ENCODE data around the gene INO80.

INO80 gene

GRCh38 chr15:41004490-41004889 lies 111.6 kb downstream of the INO80 start:
- TF ChIP-seq, protein P1, sequence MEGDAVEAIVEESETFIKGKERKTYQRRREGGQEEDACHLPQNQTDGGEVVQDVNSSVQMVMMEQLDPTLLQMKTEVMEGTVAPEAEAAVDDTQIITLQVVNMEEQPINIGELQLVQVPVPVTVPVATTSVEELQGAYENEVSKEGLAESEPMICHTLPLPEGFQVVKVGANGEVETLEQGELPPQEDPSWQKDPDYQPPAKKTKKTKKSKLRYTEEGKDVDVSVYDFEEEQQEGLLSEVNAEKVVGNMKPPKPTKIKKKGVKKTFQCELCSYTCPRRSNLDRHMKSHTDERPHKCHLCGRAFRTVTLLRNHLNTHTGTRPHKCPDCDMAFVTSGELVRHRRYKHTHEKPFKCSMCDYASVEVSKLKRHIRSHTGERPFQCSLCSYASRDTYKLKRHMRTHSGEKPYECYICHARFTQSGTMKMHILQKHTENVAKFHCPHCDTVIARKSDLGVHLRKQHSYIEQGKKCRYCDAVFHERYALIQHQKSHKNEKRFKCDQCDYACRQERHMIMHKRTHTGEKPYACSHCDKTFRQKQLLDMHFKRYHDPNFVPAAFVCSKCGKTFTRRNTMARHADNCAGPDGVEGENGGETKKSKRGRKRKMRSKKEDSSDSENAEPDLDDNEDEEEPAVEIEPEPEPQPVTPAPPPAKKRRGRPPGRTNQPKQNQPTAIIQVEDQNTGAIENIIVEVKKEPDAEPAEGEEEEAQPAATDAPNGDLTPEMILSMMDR (IDR thresholded peaks at IDR 0.05; ENCODE audit: control extremely low read depth, extremely low read depth, low read depth, missing control alignments): no peak
- ChIA-PET POLR2A (no interaction called here), CTCF (interaction anchor here (1.2 to 2.7 kb wide), 2 partner anchors 10 to 62 kb away, joined by 6 to 8 read pairs; no protein-coding TSS in a partner anchor)
- no peak for DNase-seq (ENCODE audit: extremely low spot score)

DNA sequence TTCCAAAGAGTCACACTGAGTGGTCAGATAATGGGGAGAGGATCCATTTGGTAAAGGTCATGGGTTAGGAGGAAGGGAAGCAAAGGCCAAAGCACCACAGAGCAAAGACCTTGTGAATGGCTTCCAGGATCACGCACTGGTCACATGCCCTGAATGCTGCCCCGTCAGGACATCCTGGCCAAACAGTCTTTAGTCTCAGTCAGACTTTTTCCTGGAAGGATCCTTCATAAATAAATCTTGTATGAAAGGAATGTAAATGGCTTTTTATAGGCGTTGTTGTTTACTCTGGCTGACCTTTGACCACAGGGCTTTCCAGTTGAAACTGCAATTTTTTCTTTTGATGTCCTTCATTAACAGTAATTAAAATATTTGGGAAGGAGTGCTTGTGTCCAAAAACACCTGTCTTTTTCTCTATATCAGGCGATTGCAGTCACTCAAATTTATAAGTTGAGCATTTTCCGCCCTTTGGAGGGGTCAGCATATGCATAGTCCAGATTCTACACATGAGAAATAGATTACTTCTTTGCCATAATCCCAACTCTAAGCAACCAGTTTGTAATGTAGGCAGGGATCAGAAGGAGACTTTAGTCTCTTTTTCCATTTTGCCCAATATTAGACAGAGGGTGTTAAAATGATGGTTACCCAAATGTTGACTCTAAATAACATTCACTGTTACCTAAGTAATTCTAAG lies 114.4 kb downstream of the INO80 start:
- TF ChIP-seq, protein P1 (IDR thresholded peaks at IDR 0.05; ENCODE audit: control extremely low read depth, extremely low read depth, low read depth, missing control alignments): no peak
- no peak for DNase-seq (ENCODE audit: extremely low spot score)
- ChIA-PET CTCF (interaction anchor here (1.0 to 1.6 kb wide), 2 partner anchors 61 to 95 kb away, joined by 3 to 4 read pairs; no protein-coding TSS in a partner anchor), POLR2A (no interaction called here)

DNA sequence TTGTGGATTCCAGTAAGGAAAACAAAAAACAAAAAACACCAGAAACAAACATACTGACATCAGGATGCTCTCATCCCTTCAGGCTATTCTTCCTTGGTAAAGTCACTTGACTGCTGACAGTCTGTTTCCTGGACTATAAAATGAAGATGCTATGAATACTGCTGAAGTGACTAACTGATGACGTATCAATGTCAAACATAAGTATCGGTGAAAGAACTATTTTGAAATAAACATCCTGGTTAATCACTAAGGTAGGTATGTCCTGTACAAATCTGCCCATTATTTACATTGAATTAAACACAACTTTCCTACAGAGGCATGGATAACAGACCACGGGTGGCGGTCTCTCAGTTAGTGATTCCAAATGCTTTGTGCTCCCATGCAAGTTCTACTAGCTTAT lies 116.9 kb downstream of the INO80 start:
- CTCF ChIA-PET: interaction anchor here (1.1 kb wide), 2 partner anchors 16 to 96 kb away, joined by 3 read pairs; no protein-coding TSS in a partner anchor

GRCh38 chr15:40995656-40996055 lies 120.4 kb downstream of the INO80 start:
- CTCF ChIA-PET: interaction anchor here (1.4 kb wide), 1 partner anchor 65 kb away, joined by 3 read pairs; no protein-coding TSS in a partner anchor

More for the DNA sequence above, 116.9 kb downstream of the INO80 start:
- TF ChIP-seq, protein P1 (IDR thresholded peaks at IDR 0.05; ENCODE audit: control extremely low read depth, extremely low read depth, low read depth, missing control alignments): no peak
- DNase-seq (ENCODE audit: extremely low spot score): no peak
- POLR2A ChIA-PET: no interaction called here

GRCh38 chr15:40992825-40993224 lies 123.3 kb downstream of the INO80 start:
- TF ChIP-seq, protein P1 (IDR thresholded peaks at IDR 0.05; ENCODE audit: control extremely low read depth, extremely low read depth, low read depth, missing control alignments): no peak
- no peak for DNase-seq (ENCODE audit: extremely low spot score)
- CTCF ChIA-PET: interaction anchor here (1.1 to 4.0 kb wide), 3 partner anchors 11 to 87 kb away, joined by 3 to 17 read pairs (median 4); no protein-coding TSS in a partner anchor
- POLR2A ChIA-PET: no interaction called here

More at GRCh38 chr15:40995656-40996055, 120.4 kb downstream of the INO80 start:
- POLR2A ChIA-PET: no interaction called here
- no peak for DNase-seq (ENCODE audit: extremely low spot score)
- TF ChIP-seq, protein P1 (IDR thresholded peaks at IDR 0.05; ENCODE audit: control extremely low read depth, extremely low read depth, low read depth, missing control alignments): no peak

DNA sequence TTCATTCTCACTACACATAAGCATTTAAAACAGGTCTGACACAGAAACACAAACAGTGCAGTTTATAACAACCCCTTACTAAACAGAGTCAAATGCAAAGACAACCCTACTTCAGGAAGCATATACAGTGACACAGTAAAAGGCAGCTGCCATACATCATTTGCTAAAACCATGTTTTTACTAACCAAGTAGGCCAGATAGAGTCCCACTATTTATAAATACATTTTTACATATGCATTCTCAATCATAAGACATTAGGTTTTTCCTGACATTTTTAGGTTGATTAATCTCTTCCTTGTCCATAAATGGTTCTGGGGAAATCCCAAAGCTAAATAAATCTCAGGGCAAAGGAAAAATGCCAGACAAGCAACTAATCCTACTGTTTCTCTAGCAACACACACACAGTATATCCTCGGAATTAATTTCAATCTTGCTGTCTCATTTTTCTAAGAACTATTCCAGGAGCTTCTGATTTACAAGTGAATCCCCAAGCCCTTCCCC lies 123.8 kb downstream of the INO80 start:
- TF ChIP-seq, protein P1 (IDR thresholded peaks at IDR 0.05; ENCODE audit: control extremely low read depth, extremely low read depth, low read depth, missing control alignments): no peak
- ChIA-PET CTCF (interaction anchor here (1.0 to 4.0 kb wide), 6 partner anchors 11 to 86 kb away, joined by 3 to 17 read pairs (median 4); no protein-coding TSS in a partner anchor), POLR2A (no interaction called here)
- DNase-seq (ENCODE audit: extremely low spot score): no peak

Data from GM10248 (cell line).